ENCODE results near the gene TOLLIP.
"Not testable (repeated sequence)": the region's sequence is repeated elsewhere in the genome, so short reads cannot be mapped to it uniquely, and the experiment has no call there.

The TOLLIP gene

DNA sequence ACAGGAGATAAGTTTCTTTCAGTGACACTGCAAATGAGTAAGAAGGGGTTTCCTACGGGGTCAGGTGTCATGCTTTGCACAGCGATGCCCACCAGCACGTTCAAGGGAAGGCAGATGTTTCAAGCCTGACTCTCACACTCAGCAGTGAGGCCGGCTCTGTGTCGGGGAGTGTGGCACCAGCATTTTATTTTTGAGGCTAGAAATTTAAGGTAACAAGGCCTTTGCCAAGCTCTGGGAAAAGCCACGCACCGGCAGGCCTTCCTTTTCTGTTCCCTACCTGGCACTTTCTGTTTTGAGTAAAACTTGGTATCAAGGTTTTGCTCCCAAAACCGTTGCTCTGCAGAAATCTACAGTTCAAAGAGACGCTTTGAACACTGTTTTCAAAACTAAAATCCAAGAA, 38.0 kb downstream of the TOLLIP start:
- no peak for DNase-seq (ENCODE audit: low read depth)
- TF ChIP-seq, protein P1, sequence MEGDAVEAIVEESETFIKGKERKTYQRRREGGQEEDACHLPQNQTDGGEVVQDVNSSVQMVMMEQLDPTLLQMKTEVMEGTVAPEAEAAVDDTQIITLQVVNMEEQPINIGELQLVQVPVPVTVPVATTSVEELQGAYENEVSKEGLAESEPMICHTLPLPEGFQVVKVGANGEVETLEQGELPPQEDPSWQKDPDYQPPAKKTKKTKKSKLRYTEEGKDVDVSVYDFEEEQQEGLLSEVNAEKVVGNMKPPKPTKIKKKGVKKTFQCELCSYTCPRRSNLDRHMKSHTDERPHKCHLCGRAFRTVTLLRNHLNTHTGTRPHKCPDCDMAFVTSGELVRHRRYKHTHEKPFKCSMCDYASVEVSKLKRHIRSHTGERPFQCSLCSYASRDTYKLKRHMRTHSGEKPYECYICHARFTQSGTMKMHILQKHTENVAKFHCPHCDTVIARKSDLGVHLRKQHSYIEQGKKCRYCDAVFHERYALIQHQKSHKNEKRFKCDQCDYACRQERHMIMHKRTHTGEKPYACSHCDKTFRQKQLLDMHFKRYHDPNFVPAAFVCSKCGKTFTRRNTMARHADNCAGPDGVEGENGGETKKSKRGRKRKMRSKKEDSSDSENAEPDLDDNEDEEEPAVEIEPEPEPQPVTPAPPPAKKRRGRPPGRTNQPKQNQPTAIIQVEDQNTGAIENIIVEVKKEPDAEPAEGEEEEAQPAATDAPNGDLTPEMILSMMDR (conservative IDR thresholded peaks at IDR 0.05; ENCODE audit: control insufficient read depth, insufficient read depth, low read depth, low read length): no peak
- H3K4me3 ChIP-seq (ENCODE audit: control insufficient read depth, low read depth, low read length): no peak overlapping the region

DNA sequence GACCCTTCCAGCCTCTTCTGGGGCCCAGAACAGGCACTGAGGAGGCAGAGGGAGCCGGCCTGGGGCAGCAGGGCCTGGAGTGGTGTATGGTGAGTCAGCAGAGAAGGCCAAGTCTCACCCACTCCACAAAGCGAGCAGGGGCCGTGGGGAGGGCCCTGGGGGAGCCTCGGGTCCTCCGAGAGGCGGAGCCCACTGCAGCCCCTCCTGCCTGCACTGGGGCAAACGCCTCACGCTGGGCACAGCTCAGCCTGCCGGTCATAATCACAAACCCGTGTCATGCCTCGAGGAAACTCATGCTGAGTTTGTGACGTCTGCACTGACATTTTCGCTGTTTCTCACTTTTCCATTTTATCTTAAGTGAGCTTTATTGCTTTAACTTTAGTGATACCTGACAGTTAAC, 38.4 kb downstream of the TOLLIP start:
- TF ChIP-seq, protein P1 (conservative IDR thresholded peaks at IDR 0.05; ENCODE audit: control insufficient read depth, insufficient read depth, low read depth, low read length): no peak
- no peak overlapping the region for H3K4me3 ChIP-seq (ENCODE audit: control insufficient read depth, low read depth, low read length)
- no peak for DNase-seq (ENCODE audit: low read depth)

DNA sequence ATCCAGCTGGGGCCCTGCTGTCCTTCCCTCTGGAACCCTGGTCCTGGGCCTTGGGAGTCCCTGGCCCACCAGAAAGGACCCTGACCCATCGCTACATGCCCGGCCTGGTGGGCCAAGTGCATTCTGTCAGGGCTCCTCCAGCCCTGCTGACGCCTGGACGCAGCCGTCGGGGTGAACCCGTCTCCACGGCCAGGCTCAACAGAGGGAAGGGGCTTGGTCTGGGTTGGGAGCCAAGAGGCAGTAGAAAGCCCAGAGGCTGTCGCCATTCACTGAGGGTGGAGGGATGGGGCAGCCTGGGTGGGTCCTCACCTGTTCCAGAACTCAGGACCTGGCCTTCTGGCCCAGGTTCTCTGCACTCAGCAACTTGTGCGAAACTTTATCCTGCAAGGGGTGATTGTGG, 39.0 kb downstream of the TOLLIP start:
- TF ChIP-seq, protein P1 (conservative IDR thresholded peaks at IDR 0.05; ENCODE audit: control insufficient read depth, insufficient read depth, low read depth, low read length): no peak
- H3K4me3 ChIP-seq (ENCODE audit: control insufficient read depth, low read depth, low read length): no peak overlapping the region
- no peak for DNase-seq (ENCODE audit: low read depth)

DNA sequence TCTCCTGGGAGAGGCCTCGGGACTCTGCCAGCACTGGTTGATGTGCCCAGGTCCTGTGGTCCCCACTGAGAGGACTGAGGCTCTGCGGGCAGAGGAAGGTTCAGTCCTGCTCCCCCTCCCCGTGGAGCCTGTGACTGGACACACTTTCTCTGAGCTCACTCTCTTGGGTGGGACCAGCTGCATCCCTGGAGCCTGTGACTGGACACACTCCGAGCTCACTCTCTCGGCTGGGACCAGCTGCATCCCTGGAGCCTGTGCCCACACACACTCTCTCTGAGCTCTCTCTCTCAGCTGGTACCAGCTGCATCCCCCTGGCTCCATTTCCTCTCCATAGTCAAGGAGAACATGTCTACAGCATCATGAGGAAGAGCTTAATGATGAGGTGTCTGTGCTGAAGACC, 39.5 kb downstream of the TOLLIP start:
- no peak for DNase-seq (ENCODE audit: low read depth)
- TF ChIP-seq, protein P1 (conservative IDR thresholded peaks at IDR 0.05; ENCODE audit: control insufficient read depth, insufficient read depth, low read depth, low read length): no peak
- no peak overlapping the region for H3K4me3 ChIP-seq (ENCODE audit: control insufficient read depth, low read depth, low read length)

DNA sequence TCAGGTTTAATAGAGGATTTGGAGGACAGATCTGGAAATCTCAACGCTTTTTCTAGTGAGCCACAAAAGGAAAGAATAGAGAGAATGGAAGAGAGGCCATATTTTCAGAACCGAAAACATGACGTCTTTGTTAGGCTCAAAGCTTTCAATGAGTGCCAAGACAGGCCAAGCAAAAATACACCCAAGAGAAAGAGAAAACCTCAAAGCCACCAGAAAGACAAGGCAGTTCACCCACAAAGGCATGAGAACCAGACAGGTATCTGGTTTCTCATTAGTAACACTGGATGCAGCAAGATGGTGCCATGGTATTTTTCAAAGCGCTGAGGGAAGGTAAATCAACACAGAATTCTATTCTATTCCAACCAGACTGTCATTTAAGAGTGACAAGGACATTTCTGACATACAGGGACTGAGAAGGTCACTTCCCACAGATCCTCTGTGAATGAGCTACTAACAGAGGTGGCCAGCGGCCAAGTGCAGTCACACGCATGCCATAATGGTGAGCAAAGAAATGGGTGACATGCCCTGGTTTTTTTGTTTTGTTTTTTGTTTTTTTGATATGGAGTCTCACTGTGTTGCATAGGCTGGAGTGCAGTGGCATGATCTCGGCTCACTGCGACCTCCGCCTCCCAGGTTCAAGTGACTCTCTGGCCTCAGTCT, 41.9 kb downstream of the TOLLIP start:
- H3K4me3 ChIP-seq (ENCODE audit: control insufficient read depth, low read depth, low read length): no peak overlapping the region
- no peak for DNase-seq (ENCODE audit: low read depth)
- TF ChIP-seq, protein P1 (conservative IDR thresholded peaks at IDR 0.05; ENCODE audit: control insufficient read depth, insufficient read depth, low read depth, low read length): no peak

DNA sequence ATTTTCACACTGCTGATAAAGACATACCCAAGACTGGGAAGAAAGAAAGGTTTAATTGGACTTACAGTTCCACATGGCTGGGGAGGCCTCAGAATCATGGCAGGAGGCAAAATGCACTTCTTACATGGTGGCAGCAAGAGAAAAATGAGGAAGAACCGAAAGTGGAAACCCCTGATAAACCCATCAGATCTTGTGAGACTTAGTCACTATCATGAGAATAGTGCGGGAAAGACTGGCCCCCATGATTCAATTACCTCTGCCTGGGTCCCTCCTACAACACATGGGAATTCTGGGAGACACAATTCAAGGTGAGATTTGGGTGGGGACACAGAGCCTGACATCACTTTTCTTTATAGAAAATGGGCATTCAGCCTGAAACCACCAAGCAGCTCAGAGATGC, 42.5 kb downstream of the TOLLIP start:
- not testable (repeated sequence) for DNase-seq (ENCODE audit: low read depth); H3K4me3 ChIP-seq (ENCODE audit: control insufficient read depth, low read depth, low read length)

DNA sequence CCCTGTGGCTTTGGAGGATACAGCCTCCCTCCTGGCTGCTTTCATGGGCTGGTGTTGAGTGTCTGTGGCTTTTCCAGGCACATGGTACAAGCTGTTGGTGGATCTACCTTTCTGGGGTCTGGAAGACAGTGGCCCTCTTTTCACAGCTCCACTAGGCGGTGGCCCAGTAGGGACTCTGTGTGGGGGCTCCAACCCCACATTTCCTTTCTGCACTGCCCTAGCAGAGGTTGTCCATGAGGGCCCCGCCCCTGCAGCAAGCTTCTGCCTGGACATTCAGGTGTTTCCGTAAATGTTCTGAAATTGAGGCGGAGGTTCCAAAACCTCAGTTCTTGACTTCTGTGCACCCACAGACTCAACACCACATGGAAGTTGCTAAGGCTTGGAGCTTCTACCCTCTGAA, 44.0 kb downstream of the TOLLIP start:
- not testable (repeated sequence) for DNase-seq (ENCODE audit: low read depth); H3K4me3 ChIP-seq (ENCODE audit: control insufficient read depth, low read depth, low read length)

DNA sequence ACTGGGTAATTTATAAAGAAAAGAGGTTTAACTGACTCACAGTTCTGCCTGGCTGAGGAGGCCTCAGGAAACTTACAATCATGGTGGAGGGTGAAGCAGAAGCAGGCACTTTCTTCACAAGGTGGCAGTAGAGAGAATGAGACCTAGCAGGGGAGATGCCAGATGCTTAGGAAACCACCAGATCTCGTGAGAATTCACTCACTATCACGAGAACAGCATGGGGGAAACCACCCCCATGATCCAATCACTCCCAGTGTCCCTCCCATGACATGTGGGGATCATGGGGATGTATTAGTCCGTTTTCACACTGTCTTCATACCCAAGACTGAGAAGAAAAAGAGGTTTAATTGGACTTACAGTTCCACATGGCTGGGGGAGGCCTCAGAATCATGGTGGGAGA, 45.0 kb downstream of the TOLLIP start:
- not testable (repeated sequence) for H3K4me3 ChIP-seq (ENCODE audit: control insufficient read depth, low read depth, low read length)
- TF ChIP-seq, protein P1 (conservative IDR thresholded peaks at IDR 0.05; ENCODE audit: control insufficient read depth, insufficient read depth, low read depth, low read length): peak; percentile 51
- peak; percentile 86 for DNase-seq (ENCODE audit: low read depth)

Data from fibroblast of mammary gland (primary cell).